ENCODE measurements around the gene PCLO. TPM values are rescaled to one million over a fixed set of nuclear protein-coding genes. Genes with fewer than 3 reads are reported as not detected.
A peak's percentile ranks its signal among the peaks of the same experiment; 100 is the strongest.
"Not testable (repeated sequence)": the region's sequence is repeated elsewhere in the genome, so short reads cannot be mapped to it uniquely, and the experiment has no call there.

PCLO gene
- total and polyA plus RNA-seq, 12 donors, result 0.06 to 10.8 (median 2.3) TPM

GRCh38 chr7:82714883-82715282 lies 447.8 kb downstream of the PCLO start:
- no peak for ATAC-seq
- Histone ChIP-seq H3K4me3 (no peak overlapping the region), H3K9me3 (no peaks in the 10 kb centered on the region), H3K27me3 (peaks cover 0 to 3% (median 0%) of the 10 kb centered on the region in 7 donors), H3K27ac (no peak overlapping the region), H3K36me3 (no peaks in the 10 kb centered on the region), H3K4me1 (no peaks in the 10 kb centered on the region)
- intact Hi-C loops (cut with DNase I), result no loop called here
- TF ChIP-seq CTCF (IDR thresholded peaks at IDR 0.05), result no peak
- WGBS, 2 donors, result 60 to 73% methylated on average over 2 of the region's 2 CpGs
- DNase-seq, result no peak

- Histone ChIP-seq H3K27ac (no peak overlapping the region), H3K4me3 (no peak overlapping the region), H3K9me3 (no peaks in the 10 kb centered on the region), H3K36me3 (no peaks in the 10 kb centered on the region), H3K4me1 (no peaks in the 10 kb centered on the region), H3K27me3 (peaks cover 0 to 3% (median 0%) of the 10 kb centered on the region in 7 donors)
- 65 to 72% methylated on average over 2 of the region's 2 CpGs for WGBS, 2 donors
- ATAC-seq, result no peak
- no peak for TF ChIP-seq CTCF (IDR thresholded peaks at IDR 0.05)
- intact Hi-C loops (cut with DNase I), result no loop called here
- DNase-seq, result no peak
These were observed 449.2 kb downstream of the PCLO start for GRCh38 chr7:82713506-82713905.

GRCh38 chr7:82706344-82706743 lies 456.3 kb downstream of the PCLO start:
- H3K9me3 ChIP-seq; DNase-seq; H3K4me1 ChIP-seq; intact Hi-C loops (cut with DNase I); H3K4me3 ChIP-seq; H3K27me3 ChIP-seq; H3K27ac ChIP-seq; ATAC-seq; H3K36me3 ChIP-seq: not testable (repeated sequence)
- WGBS, 2 donors, result 90 to 92% methylated on average over 1 of the region's 1 CpG

GRCh38 chr7:82705517-82706260 lies 457.0 kb downstream of the PCLO start:
- 40 to 61% methylated on average over 2 of the region's 2 CpGs for WGBS, 2 donors
- Histone ChIP-seq H3K36me3 (no peaks in the 10 kb centered on the region), H3K27me3 (no peaks in the 10 kb centered on the region), H3K4me1 (peaks cover 0 to 7% (median 0%) of the 10 kb centered on the region in 9 donors), H3K27ac (no peak overlapping the region), H3K9me3 (no peaks in the 10 kb centered on the region), H3K4me3 (no peak overlapping the region)
- intact Hi-C loops (cut with DNase I), result no loop called here
- no peak for DNase-seq
- TF ChIP-seq CTCF (IDR thresholded peaks at IDR 0.05), result no peak
- no peak for ATAC-seq

- no peaks in the 10 kb centered on the region for H3K36me3 ChIP-seq
- intact Hi-C loops (cut with DNase I), result no loop called here
- ATAC-seq, result peak in 2 of 8 donors; percentile 29 to 49
- no peaks in the 10 kb centered on the region for H3K9me3 ChIP-seq
- no peaks in the 10 kb centered on the region for H3K27me3 ChIP-seq
- H3K27ac ChIP-seq, result no peak overlapping the region
- no peak overlapping the region for H3K4me3 ChIP-seq
- DNase-seq, result no peak
- peaks cover 0 to 7% (median 0%) of the 10 kb centered on the region in 9 donors for H3K4me1 ChIP-seq
- TF ChIP-seq CTCF (IDR thresholded peaks at IDR 0.05), result no peak
These were observed 458.6 kb downstream of the PCLO start for GRCh38 chr7:82704121-82704520.

Data from heart right ventricle (tissue), 16 donors.